ENCODE measurements around the gene CTNNA2.

Gene CTNNA2

GRCh38 chr2:80462654-80463053 lies 949.8 kb downstream of the CTNNA2 start:
- TF ChIP-seq OSR1 (CRISPR knock-in tag; IDR thresholded peaks at IDR 0.05) (no peak), RARB (CRISPR knock-in tag; IDR thresholded peaks at IDR 0.05) (no peak), POU6F1 (CRISPR knock-in tag; IDR thresholded peaks at IDR 0.05; ENCODE audit: borderline replicate concordance, low read depth) (no peak), ZC3H10 (CRISPR knock-in tag; IDR thresholded peaks at IDR 0.05) (no peak), ZNF565 (CRISPR knock-in tag; conservative IDR thresholded peaks at IDR 0.05; ENCODE audit: low read depth) (no peak), ARNTL (CRISPR knock-in tag; IDR thresholded peaks at IDR 0.05; ENCODE audit: borderline replicate concordance, low read depth) (no peak), CREB5 (CRISPR knock-in tag; IDR thresholded peaks at IDR 0.05; ENCODE audit: low read depth) (no peak), BACH2 (CRISPR knock-in tag; IDR thresholded peaks at IDR 0.05; ENCODE audit: borderline replicate concordance) (no peak), GLIS3 (CRISPR knock-in tag; IDR thresholded peaks at IDR 0.05) (no peak), ZNF8 (CRISPR knock-in tag; IDR thresholded peaks at IDR 0.05) (no peak), ISL1 (CRISPR knock-in tag; IDR thresholded peaks at IDR 0.05) (no peak), TSHZ2 (CRISPR knock-in tag; IDR thresholded peaks at IDR 0.05) (no peak), PPARA (CRISPR knock-in tag; IDR thresholded peaks at IDR 0.05; ENCODE audit: borderline replicate concordance) (no peak), SNAI2 (CRISPR knock-in tag; IDR thresholded peaks at IDR 0.05) (no peak), TOX (CRISPR knock-in tag; IDR thresholded peaks at IDR 0.05; ENCODE audit: borderline replicate concordance) (no peak), ESRRG (CRISPR knock-in tag; IDR thresholded peaks at IDR 0.05) (no peak), CSRNP3 (CRISPR knock-in tag; IDR thresholded peaks at IDR 0.05) (no peak), CSDC2 (CRISPR knock-in tag; IDR thresholded peaks at IDR 0.05) (no peak)
- no peak for ATAC-seq

GRCh38 chr2:80464275-80464674 lies 951.4 kb downstream of the CTNNA2 start:
- TF ChIP-seq OSR1 (CRISPR knock-in tag; IDR thresholded peaks at IDR 0.05), result no peak
- no peak for TF ChIP-seq ZFP3 (CRISPR knock-in tag; IDR thresholded peaks at IDR 0.05)
- no peak for TF ChIP-seq ESRRG (CRISPR knock-in tag; IDR thresholded peaks at IDR 0.05)
- TF ChIP-seq CSDC2 (CRISPR knock-in tag; IDR thresholded peaks at IDR 0.05), result no peak
- no peak for TF ChIP-seq TOX (CRISPR knock-in tag; IDR thresholded peaks at IDR 0.05; ENCODE audit: borderline replicate concordance)
- TF ChIP-seq POU6F1 (CRISPR knock-in tag; IDR thresholded peaks at IDR 0.05; ENCODE audit: borderline replicate concordance, low read depth), result no peak
- no peak for TF ChIP-seq ZNF565 (CRISPR knock-in tag; conservative IDR thresholded peaks at IDR 0.05; ENCODE audit: low read depth)
- no peak for TF ChIP-seq TSHZ2 (CRISPR knock-in tag; IDR thresholded peaks at IDR 0.05)
- no peak for TF ChIP-seq PPARA (CRISPR knock-in tag; IDR thresholded peaks at IDR 0.05; ENCODE audit: borderline replicate concordance)

More at GRCh38 chr2:80464275-80464674, 951.4 kb downstream of the CTNNA2 start:
- ATAC-seq, result no peak
